Esophagus squamous epithelium (tissue), 5 donors: ENCODE data around the gene MOV10L1. TPM values are rescaled to one million over a fixed set of nuclear protein-coding genes. Genes with fewer than 3 reads are reported as not detected.

Source experiments
- DNase-seq: peaks from one replicate; lab custom pipeline; 2025; lab: John Stamatoyannopoulos, UW
- H3K27ac ChIP-seq, 4 donors: fragments of 200-600 bp; sonication (generic); one replicate each; pipeline ENCODE4 v1.5.1; 2016 to 2019; ENCODE audit warnings: mild to moderate bottlenecking in 1 of 4
- H3K27me3 ChIP-seq, 4 donors: fragments of 200-600 bp; sonication (generic); 1 replicate in 3 of 4; 2 replicates in 1 of 4; pipeline versions ENCODE4 v1.5.1 to v1.6.0; 2017 to 2021; ENCODE audit warnings: antibody characterized with exemption in 1 of 4
- H3K36me3 ChIP-seq, 3 donors: fragments of 200-600 bp; sonication (generic); one replicate each; pipeline ENCODE4 v1.5.1; 2016 to 2019
- H3K4me1 ChIP-seq, 3 donors: fragments of 200-600 bp; sonication (generic); one replicate each; pipeline ENCODE4 v1.5.1; 2017 to 2019
- H3K4me3 ChIP-seq, 4 donors: fragments of 200-600 bp; sonication (generic); 1 replicate in 3 of 4; 2 replicates in 1 of 4; pipeline ENCODE4 v1.5.1; 2016 to 2019; ENCODE audit warnings: mild to moderate bottlenecking in 2 of 4, moderate library complexity in 1 of 4
- H3K9me3 ChIP-seq, 3 donors: fragments of 200-600 bp; sonication (generic); one replicate each; pipeline ENCODE4 v1.5.1; 2016 to 2019
- POLR2A ChIP-seq, 4 donors: fragments of 450-650 bp; IDR thresholded peaks; one replicate each; pipeline ENCODE4 v1.6.1; 2017; ENCODE audit warnings: antibody characterized with exemption in 4 of 4, mild to moderate bottlenecking in 4 of 4, moderate library complexity in 3 of 4
- WGBS, 2 donors: methylation state at CpG; one replicate each; pipeline ENCODE4 v1.1.5; 2018; 5-methylcytosine and 5-hydroxymethylcytosine counted together
- intact Hi-C: fragments of 100-400 bp; cut with DNase I; formaldehyde crosslinking; loops from one replicate; pipeline ENCODE4 v1.15.0; 2022
- total RNA-seq, 4 donors: library from RNA; depleted of rRNA; stranded (reverse); fragments of >200 nt; gene quantifications; one replicate each; pipeline ENCODE4 v1.1.0, GENCODE V29; 2016
- TF ChIP-seq, protein P1 (sequence below), 6 experiments: fragments of 450-650 bp in 4 of 6; fragments of 200-600 bp in 2 of 6; sonication (generic) in 2 of 6; IDR thresholded peaks; one replicate each; pipeline ENCODE4 v1.5.1; 2016 to 2019; ENCODE audit warnings: antibody characterized with exemption in 6 of 6, mild to moderate bottlenecking in 4 of 6, moderate library complexity in 4 of 6
- donor health status: DM: yes; HTN: yes; CAD: no.

MOV10L1 gene
- total RNA-seq, 4 donors from 2014 or later, result 0.06 to 0.57 (median 0.13) TPM; not detected in 1

- WGBS, 2 donors, result 0 to 20% methylated on average over 2 to 18 of the region's 105 CpGs
- no peak for DNase-seq
- Histone ChIP-seq H3K4me3 (peak within 1 kb of the TSS; percentile 47 to 84 (median 57)), H3K4me1 (peaks cover 3 to 28% (median 23%) of the 10 kb centered on the region in 3 donors), H3K27ac (peak within 1 kb of the TSS in 3 of 4 donors; percentile 30 to 54 (median 44)), H3K27me3 (peaks cover 0 to 65% (median 2%) of the 10 kb centered on the region in 4 donors), H3K9me3 (no peaks in the 10 kb centered on the region), H3K36me3 (no peaks in the 10 kb centered on the region)
- TF ChIP-seq POLR2A (IDR thresholded peaks at IDR 0.05), result no peak
- TF ChIP-seq, protein P1, sequence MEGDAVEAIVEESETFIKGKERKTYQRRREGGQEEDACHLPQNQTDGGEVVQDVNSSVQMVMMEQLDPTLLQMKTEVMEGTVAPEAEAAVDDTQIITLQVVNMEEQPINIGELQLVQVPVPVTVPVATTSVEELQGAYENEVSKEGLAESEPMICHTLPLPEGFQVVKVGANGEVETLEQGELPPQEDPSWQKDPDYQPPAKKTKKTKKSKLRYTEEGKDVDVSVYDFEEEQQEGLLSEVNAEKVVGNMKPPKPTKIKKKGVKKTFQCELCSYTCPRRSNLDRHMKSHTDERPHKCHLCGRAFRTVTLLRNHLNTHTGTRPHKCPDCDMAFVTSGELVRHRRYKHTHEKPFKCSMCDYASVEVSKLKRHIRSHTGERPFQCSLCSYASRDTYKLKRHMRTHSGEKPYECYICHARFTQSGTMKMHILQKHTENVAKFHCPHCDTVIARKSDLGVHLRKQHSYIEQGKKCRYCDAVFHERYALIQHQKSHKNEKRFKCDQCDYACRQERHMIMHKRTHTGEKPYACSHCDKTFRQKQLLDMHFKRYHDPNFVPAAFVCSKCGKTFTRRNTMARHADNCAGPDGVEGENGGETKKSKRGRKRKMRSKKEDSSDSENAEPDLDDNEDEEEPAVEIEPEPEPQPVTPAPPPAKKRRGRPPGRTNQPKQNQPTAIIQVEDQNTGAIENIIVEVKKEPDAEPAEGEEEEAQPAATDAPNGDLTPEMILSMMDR (IDR thresholded peaks at IDR 0.05), result no peak
- intact Hi-C loops, result no loop called here
These were observed 80.9 kb downstream of the MOV10L1 start, which contains the start of gene PANX2 for GRCh38 chr22:50170453-50171318. PANX2 (plus strand) TSS chr22:50170731; CDS start chr22:50170731, 0 bp downstream.

DNA sequence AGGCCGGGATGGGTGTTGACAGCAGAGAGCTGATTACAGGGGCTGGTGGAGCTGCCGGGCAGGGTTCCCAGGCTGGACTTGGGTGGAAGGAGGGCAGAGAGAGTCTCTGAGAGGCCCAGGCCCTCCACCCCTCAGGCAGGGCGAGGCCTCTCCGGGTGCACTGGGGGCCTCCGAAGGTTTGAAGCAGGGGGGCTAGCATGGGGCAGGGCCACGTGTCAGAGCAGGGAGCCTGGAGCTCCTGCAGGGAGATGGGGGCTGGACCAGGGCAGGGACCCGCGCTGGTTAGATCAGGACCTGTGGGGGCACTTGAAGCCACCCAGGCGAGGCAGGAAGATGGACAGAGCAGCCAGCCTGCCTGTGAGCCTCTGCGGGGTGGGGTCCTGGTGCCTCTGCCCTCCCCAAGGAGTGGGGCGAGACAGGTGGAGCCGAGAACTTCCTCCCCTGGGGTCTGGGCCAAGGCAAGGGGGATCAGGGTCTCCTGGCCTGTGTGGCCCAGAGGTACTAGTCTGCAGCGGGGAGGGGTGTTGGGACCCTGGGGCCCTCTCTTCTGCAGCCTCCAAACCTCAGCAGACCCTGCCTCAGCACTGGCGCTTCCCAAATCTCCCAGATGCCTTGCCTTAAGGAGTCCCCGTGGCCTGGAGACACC, 81.6 kb downstream of the MOV10L1 start:
- 34 to 84% methylated on average over 4 to 6 of the region's 15 CpGs for WGBS, 2 donors
- Histone ChIP-seq H3K36me3 (no peaks in the 10 kb centered on the region), H3K4me1 (peaks cover 3 to 28% (median 23%) of the 10 kb centered on the region in 3 donors), H3K9me3 (no peaks in the 10 kb centered on the region), H3K27ac (no peak overlapping the region), H3K27me3 (peaks cover 0 to 68% (median 2%) of the 10 kb centered on the region in 4 donors), H3K4me3 (peak overlapping the region; percentile 30 to 84 (median 57))
- DNase-seq, result no peak
- intact Hi-C loops, result no loop called here
- TF ChIP-seq POLR2A (IDR thresholded peaks at IDR 0.05), result no peak
- TF ChIP-seq, protein P1 (IDR thresholded peaks at IDR 0.05), result no peak

DNA sequence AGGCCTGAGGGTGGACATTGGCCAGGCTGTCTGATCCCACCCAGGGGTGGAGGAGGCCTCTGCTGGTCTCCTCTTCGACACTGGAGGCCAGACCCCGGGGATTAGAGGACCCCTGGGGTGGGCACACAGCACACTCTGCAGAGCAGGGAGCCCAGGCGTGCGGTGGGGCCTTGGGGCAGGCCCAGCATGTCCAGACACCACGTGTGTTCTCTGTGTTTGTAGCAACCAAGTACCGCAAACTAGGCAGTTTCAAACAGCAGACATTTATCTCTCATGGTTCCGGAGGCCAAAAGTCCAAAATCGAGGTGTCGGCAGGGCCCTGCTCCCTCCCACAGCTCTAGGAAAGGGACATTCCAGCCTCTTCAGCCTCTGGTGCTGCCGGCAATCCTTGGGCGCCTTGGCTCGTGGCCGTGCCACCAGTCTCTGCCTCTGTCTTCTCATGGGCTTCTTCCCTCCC, 82.2 kb downstream of the MOV10L1 start:
- Histone ChIP-seq H3K27me3 (peaks cover 0 to 73% (median 2%) of the 10 kb centered on the region in 4 donors), H3K9me3 (no peaks in the 10 kb centered on the region), H3K4me3 (no peak overlapping the region), H3K4me1 (peaks cover 3 to 28% (median 23%) of the 10 kb centered on the region in 3 donors), H3K27ac (no peak overlapping the region), H3K36me3 (no peaks in the 10 kb centered on the region)
- DNase-seq, result no peak
- intact Hi-C loops, result no loop called here
- 55 to 61% methylated on average over 8 to 9 of the region's 13 CpGs for WGBS, 2 donors
- no peak for TF ChIP-seq POLR2A (IDR thresholded peaks at IDR 0.05)
- TF ChIP-seq, protein P1 (IDR thresholded peaks at IDR 0.05), result no peak

- no peak for DNase-seq
- H3K36me3 ChIP-seq, result no peaks in the 10 kb centered on the region
- intact Hi-C loops, result no loop called here
- H3K27ac ChIP-seq, result no peak overlapping the region
- H3K27me3 ChIP-seq, result peaks cover 0 to 78% (median 2%) of the 10 kb centered on the region in 4 donors
- WGBS, 2 donors, result 54 to 78% methylated on average over 3 to 20 of the region's 26 CpGs
- no peak overlapping the region for H3K4me3 ChIP-seq
- no peak for TF ChIP-seq POLR2A (IDR thresholded peaks at IDR 0.05)
- TF ChIP-seq, protein P1 (IDR thresholded peaks at IDR 0.05), result no peak
- peaks cover 3 to 28% (median 23%) of the 10 kb centered on the region in 3 donors for H3K4me1 ChIP-seq
- H3K9me3 ChIP-seq, result no peaks in the 10 kb centered on the region
These were observed 83.6 kb downstream of the MOV10L1 start for GRCh38 chr22:50173311-50173982.
